Stimulated activated CD8-positive, alpha-beta memory T cell treated with anti-CD3 and anti-CD28 coated beads, Interleukin-7, amount 100 ng/mL, for 4 hours (primary cell): ENCODE results near the gene AREL1.
"Not testable (repeated sequence)": the region's sequence is repeated elsewhere in the genome, so short reads cannot be mapped to it uniquely, and the experiment has no call there.

ENCODE experiments used
- DNase-seq, 2 donors: peaks; one replicate each; pipeline ENCODE4 v3.0.0-alpha.2; 2020; ENCODE audit warnings: low read depth in 2 of 2

The AREL1 gene

GRCh38 chr14:74712499-74713394, at the start of gene AREL1, which contains the start of gene FCF1:
AREL1 (minus strand) TSS chr14:74713080; CDS start chr14:74685615, 27,465 bp downstream.
FCF1 (plus strand) TSS chr14:74713144; CDS start chr14:74713198, 54 bp downstream.
- peak; percentile 67 to 69 for DNase-seq

GRCh38 chr14:74758505-74758904, 45.6 kb upstream of the AREL1 start:
- not testable (repeated sequence) for DNase-seq

GRCh38 chr14:74756326-74756725, 43.4 kb upstream of the AREL1 start:
- DNase-seq, result no peak

- DNase-seq, result no peak
Observed at GRCh38 chr14:74754899-74755298, 42.0 kb upstream of the AREL1 start.

- DNase-seq, result no peak
Observed at GRCh38 chr14:74754157-74754556, 41.3 kb upstream of the AREL1 start.

GRCh38 chr14:74747237-74747636, 34.4 kb upstream of the AREL1 start:
- no peak for DNase-seq

GRCh38 chr14:74739293-74740030, 26.6 kb upstream of the AREL1 start:
- no peak for DNase-seq

- no peak for DNase-seq
Observed at GRCh38 chr14:74737753-74738325, 25.0 kb upstream of the AREL1 start.

- no peak for DNase-seq
Observed at GRCh38 chr14:74735125-74735524, 22.2 kb upstream of the AREL1 start.

GRCh38 chr14:74733221-74733620, 20.3 kb upstream of the AREL1 start:
- no peak for DNase-seq

GRCh38 chr14:74732387-74732786, 19.5 kb upstream of the AREL1 start:
- no peak for DNase-seq

- no peak for DNase-seq
Observed at GRCh38 chr14:74723134-74723533, 10.3 kb upstream of the AREL1 start.

- DNase-seq, result no peak
Observed at GRCh38 chr14:74720526-74720925, 7.6 kb upstream of the AREL1 start.

GRCh38 chr14:74713395-74713735, 485 bp upstream of the AREL1 start:
- no peak for DNase-seq

GRCh38 chr14:74711651-74712050, 1.2 kb downstream of the AREL1 start:
- no peak for DNase-seq

GRCh38 chr14:74710480-74710879, 2.4 kb downstream of the AREL1 start:
- no peak for DNase-seq

GRCh38 chr14:74705613-74706500, 7.0 kb downstream of the AREL1 start:
- DNase-seq, result no peak

- DNase-seq, result no peak
Observed at GRCh38 chr14:74704656-74705055, 8.2 kb downstream of the AREL1 start.

- no peak for DNase-seq
Observed at GRCh38 chr14:74703043-74703442, 9.8 kb downstream of the AREL1 start.

- DNase-seq, result no peak
Observed at GRCh38 chr14:74702293-74702692, 10.6 kb downstream of the AREL1 start.

- DNase-seq, result no peak
Observed at GRCh38 chr14:74698465-74698864, 14.4 kb downstream of the AREL1 start.

GRCh38 chr14:74697976-74698375, 14.9 kb downstream of the AREL1 start:
- DNase-seq, result no peak
